Right renal pelvis (tissue), 4 donors: Measurements from ENCODE around the gene UMAD1. TPM values are rescaled to one million over a fixed set of nuclear protein-coding genes. Genes with fewer than 3 reads are reported as not detected.

ENCODE experiments used
- DNase-seq, 4 donors: peaks; one replicate each; pipeline ENCODE4 v3.0.0-alpha.2; 2013; ENCODE audit warnings: low read depth in 4 of 4, low spot score in 3 of 4, missing footprints in 1 of 4
- polyA plus RNA-seq, 4 donors: library from polyadenylated mRNA; unstranded; fragments of 120-200 nt; gene quantifications; one replicate each; pipeline ENCODE4 v1.2.1, GENCODE V29; 2013; ENCODE audit not compliant: insufficient read length in 4 of 4

The UMAD1 gene
- polyA plus RNA-seq, 4 donors = 20.3 to 24.9 (median 22.5) TPM

DNA sequence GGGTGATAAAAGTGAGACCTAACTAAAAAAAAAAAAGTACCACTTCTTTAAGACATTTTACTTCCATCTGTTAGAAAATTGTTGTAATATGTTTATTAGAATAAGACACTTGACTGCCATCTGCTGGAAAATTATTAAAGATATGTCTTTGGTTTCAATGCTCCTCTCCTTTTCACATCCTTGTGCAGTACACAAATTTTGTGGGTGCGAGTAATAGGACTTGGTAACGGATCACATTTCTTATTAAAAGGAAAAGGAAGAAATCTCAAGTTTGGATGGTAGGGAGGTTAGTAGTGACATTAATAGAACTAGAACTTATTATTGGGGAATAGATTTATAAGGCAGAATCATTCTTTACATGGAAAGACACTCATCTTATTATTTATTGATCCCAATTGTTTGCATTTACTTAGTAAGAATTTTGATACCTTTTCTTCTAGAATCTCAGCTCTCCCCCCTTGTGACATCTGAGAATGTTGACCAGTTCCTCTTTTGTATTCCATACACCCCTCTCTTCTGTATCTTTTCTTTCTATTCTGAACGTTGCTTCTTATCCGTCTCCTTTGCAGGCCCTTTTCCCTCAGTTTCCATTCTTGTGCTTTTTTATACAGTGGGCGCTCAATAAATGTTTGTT, 120.9 kb downstream of the UMAD1 start:
- no peak for DNase-seq

DNA sequence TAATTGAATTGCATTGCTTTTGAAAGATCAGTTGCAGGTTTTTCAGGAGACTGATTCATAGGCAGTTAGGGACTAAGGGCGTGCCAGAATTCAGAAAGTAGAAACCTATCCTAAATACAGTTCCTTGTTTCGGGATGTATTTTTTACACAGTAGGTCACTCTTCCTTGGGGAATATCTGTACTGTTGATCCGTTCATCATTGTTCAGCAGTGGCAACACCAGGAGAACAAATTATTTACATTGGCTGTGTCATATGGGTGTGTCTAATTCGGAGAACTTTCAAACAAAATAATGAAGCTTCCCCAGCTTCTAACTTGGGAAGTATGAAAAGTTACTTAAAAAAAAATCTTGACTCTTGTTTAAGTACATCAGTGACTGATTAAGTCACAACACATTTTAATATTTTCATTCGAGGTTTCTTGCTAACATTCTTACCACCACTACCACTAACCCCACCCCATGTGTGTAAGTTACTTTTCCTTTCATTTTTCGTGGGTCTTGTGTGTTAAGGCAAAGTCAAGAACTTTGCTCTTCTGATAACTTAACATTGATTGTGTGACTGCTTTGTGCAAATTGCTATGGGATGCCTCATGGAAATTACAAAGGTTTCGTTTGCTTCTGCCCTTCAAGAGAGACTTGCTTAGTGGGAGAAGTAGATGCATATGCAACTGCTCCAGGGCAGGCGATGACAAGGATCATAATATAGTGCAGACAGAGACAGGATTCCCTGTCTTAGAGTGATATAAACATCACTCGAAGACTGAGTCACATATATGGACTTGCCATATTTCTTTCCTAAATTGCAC, 121.6 kb downstream of the UMAD1 start:
- DNase-seq = no peak

DNA sequence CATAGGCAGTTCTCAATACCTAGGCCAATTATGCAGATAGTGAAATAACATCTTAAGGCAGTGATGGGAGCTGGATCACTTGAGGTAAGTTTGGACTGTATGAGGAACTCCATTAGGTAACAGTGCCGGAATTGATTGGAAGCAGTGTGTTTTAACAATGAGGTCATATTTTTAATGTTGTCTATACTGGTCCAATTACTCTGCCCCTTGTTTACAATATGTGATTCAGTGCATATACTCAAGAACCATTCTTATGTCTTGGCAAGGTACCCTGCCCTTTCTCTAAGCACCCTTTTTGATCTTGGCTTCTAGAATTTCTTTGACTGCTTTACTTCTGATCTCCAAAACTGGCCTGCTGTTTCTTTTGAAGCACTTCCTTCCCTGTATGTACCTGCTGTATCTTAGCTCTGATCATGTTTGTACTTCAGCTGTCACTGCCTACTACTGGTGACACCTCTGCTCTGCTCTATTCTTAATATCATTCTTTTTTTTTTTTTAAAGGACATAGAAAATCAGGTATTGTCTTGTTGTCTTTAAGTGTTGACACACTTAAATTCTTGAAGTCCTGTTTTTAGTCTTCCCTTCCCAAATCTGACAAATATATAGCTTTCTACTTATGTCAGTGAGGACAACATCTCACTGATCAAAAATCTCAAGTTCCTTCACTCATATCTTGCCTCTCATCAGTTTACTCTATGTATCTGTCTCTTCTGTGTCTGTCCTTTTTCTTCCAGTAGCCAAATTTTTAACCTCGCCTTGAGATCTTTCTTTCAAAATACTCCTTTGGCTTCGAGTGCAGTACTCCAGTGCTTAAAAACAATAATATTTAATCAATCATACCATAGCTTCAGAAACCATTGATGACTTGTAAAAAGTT, 124.2 kb downstream of the UMAD1 start:
- no peak for DNase-seq

DNA sequence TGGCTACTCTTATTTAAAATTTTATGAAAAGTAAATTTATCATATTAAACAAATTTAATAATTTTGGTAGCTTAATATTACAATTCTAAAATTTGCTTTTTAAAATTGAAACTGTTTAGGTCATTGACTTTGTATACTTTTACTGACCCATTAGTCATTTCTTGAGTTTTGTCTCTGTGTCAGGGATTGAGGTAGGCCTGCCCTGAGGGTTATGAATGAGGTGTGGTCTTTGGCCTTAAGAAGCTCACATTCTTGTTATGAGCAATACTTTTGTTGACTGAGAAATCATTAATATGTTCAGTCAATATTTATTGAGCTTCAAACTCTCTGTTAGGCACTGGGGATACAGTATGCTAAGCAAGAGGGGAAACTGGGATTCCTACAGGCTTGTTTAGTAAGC, 124.9 kb downstream of the UMAD1 start:
- DNase-seq = no peak

DNA sequence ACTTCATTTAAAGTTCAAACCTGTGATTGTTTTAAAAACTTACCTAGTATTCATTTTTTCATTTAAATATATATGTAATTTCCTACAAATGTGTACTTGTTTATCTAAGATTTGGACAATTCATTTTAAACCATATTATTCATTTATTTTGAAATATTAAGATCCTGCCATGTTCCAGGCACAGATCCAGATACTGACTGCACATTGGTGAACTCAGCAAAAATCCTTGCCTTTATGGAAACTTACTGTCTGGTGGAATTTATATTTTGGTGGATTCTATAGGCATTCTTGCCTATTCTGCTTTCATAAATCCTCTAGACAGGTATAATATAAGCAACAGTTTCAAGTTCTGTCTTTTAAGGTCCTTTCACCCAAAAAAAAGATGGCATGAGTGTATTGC, 126.1 kb downstream of the UMAD1 start:
- no peak for DNase-seq

DNA sequence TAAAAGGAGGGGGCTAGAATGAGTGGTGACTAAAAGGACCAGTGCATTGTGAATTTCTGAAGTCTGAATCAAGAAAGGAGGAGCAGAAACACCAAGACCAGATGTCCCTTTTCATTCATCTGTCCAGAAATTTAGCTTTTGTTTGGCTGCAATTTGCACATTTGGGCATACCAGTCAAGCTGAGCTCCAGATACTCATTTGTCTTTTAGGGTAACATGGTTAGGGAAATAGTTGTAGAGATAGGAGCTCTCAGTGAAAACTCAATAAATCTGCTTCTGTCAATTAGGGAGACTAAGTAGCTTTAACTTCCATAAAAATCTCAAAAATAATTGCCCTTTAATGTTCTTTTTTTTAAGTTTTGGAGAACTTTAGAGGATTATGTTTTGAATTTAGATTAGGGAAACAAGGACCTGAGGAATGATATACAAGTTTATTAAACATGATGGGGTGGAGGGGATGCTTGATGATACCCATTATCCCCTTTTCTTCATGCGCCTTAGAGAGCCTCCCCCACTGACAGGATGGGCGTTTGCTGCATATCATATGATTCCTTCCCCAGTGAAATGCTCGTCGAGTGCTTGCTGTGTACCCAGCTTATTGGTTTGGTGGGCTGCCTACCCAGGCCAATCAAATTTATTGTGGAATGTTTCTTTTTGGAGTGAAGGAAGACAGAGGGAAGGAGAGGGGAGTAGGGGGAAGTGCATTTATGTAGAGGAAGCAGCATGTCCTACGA, 128.6 kb downstream of the UMAD1 start:
- DNase-seq = no peak

DNA sequence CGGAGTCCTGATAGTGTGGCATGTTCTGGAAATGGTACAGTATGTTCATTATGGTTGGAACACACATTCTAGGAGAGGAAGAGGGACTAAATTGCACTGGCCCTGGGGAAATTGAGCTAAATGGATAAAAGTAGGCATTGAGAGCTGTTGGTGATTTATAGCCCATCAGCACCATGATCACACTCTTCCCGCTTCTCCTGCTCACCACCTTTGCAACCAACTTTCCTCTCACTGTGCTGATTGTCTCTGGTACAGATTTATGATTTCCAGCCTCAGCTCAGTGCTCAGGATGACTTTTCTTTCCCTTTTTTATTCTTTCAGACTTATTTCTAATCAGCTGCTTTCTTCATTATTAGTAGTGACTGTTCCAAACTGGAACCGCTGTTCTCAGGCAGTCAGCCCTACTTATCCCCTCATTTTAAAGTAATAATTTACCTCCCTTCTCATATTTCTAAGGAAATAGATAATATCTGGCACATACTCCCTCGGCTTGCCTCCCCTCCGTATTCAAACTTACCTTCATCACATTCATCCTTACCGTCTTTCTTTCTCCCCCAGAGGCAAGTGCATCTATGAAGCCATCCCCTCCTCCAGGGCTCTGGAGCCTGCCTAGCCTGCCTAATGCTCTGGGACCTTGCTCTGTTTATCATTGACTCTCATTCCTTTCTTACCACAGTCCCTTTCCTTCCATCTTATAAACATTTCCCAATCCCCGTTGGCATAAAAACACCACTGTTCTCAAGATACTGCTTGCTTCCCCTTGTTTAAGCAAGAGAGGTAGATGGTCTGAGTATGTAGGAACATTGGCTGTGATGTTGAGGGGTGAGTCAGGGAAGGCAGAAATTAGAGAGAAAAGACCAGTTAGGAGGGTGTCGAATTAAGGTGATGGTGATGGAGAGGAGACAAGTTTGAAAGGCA, 129.4 kb downstream of the UMAD1 start:
- DNase-seq = no peak

DNA sequence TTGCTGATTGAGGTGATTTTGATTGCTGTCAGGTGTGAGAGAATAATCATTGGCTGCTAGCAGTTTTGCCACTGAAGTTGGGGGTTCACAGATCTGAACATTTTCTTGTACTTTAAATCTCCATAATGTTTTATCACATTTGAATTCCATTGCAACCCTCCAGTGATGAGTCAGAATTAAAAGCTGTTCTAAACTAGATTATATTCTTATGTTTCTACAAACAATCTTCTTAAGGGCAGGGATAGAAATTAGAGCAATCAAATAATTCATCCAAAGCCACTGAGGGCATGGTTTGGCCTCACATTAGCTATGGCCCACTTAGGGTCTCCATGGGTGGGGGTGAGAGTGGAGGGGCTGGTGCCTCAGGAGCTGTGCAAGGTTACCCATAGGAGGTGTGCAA, 130.9 kb downstream of the UMAD1 start:
- DNase-seq = no peak

DNA sequence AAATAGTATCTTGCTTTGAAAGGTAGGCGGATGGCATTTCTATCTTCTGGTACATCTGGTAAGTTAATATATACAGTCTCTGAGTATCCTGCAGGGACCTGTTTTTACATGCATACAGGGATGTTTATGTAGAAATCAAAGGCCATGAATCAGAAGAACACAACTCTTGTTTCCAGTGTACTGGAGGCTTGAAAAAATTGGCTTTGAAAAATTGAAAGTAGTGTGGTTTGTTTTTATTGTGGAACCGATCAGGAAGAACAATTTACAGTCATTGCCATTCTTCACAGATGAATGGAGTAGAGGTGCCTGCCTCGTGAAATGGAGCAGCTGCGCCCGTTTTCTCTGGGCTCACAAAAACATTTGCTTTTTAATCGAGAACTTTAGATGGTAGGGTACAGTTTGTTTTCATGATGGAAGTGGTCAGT, 131.9 kb downstream of the UMAD1 start:
- no peak for DNase-seq

DNA sequence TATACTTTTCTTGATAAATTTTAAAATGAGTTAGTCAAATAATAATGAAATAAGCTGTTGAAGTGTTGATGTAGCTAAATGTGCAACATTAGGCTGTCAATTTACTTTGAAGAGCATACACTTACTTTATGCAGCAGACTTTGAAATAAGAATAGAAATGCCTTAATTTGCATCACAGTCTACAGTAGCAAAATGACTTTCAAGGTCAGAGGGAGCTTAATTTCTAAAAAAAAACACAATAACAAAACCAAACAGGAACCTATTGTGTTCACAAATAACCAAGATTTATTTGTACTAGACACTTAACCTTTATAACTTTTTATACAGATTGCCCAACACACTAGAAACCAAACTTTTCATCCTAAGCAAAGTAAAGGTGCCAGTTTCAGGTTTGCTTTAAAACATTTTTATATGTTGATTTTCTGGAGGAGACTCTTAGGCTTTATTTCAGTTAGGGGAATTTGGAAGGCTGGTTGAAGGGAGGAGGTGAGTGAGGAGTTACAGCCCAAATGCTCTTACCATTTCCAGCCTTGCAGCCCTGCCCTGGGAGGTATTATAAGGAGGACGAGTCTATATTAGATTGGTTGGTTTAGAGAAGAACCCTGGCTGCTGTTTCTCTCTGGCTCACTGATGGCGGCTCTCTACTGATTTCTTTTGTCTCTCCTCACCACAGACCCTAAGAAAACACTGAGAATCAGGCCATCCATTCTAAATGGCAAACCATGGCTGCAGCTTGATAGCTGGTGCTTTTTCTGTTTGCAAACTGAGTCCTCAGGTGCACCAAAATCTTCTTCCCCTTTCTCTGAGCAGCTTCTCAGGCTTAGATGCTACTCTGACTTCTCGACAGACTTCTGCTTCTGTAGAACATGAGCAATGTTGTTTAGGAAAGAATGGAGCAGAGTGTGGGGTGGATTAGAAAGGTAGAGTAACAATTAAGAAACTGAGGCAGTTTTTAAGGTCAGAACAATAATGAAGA, 133.1 kb downstream of the UMAD1 start:
- DNase-seq = no peak

DNA sequence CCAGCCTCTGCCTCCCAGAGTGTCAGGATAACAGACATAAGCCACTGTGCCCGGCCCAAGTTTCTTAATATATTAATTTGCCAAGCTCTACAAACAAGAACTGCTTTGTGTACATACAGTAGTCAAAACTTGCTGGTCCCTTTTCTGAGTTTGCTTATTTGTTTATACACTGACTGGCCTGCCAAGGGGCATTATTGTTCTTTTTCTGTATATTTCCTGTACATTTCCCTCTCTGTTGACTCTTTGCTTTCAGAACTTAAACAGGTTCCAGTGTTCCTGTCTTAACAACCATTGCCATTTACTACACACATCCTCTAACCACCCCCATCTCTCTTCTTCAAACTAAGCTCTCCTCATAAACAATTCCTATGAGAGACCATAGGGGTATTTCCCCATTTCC, 139.3 kb downstream of the UMAD1 start:
- no peak for DNase-seq

DNA sequence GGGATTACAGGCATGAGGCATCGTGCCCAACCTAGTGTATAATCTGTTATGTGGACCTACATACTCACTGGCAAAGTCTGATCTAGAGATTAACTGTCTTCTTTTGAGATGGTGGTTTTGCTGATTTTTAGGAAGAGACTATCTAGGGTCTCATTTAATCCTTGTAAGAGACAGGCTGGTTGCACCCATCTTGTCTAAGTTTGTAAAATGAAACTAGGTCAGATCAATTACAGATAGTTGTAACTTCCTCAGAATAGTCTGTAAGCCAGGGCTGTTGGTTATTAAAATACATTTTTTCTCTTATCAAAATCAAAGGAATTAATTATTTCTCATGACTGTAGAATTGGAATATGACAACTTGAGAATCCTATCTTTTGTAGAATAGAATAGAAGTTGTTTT, 142.4 kb downstream of the UMAD1 start:
- DNase-seq = no peak

DNA sequence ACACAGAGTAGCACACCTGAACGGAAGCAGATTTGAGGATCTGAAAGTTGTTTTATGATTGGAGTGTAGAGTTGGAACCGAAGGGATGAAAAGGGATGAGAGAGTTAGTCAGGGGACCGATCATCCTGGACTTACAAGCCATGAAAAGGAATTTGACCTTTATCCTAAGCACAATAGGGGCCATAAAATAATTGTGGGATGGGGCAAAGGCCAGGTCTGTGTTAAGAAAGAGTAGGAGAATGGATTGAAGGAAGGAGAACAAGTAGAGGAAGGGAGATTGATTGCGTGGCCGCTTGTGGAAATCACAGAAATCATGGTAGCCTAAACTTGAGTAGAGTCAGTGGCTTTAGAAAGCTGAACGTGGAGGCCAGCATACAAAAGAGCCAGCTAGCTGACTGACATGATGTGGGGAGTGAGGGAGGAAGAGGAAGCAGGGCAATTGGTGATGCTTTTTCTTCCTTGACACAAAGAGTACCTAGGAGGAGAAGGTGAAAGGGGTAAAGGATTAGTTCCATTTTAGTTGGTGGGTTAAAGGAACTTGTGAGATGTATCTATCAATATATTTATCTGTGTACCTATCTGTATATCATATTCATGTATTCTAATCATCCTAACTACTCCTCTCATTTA, 144.9 kb downstream of the UMAD1 start:
- DNase-seq = no peak

DNA sequence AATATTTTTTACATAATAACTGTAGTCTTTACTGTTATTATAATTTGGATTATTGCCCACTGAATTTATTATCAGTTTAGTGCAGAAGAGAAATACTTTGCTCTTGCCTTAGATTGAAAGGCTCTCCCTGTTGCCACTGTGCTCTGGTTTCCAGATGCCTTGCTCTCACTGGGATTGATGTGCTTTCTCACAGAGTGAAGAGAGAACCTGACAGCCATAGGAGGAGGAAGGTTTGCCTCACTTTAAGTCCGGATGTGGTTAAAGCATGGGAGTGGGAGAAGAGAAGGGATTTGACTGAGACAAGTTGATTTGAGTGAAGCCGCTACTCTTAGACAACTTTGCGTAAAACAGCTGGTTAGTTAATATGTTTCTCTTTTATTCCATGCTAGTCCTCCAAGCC, 146.0 kb downstream of the UMAD1 start:
- no peak for DNase-seq

DNA sequence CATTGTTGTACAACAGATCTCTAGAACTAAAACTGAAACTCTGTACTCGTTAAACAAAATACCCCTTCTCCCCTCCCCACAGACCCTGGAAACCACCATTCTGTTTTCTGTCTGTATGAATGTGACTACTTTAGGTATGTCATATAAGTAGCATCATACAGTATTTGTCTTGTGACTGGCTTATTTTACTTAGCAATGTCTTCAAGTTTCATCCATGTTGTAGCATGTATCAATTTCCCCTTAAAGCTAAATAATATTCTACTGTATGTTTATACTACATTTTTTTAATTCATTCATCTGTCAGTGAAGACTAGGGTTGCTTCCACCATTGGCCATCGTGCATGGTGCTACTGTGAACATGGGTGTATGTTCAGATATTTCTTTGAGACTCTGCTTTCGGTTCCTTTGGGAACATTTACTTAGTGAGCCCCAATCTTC, 149.0 kb downstream of the UMAD1 start:
- DNase-seq = no peak

DNA sequence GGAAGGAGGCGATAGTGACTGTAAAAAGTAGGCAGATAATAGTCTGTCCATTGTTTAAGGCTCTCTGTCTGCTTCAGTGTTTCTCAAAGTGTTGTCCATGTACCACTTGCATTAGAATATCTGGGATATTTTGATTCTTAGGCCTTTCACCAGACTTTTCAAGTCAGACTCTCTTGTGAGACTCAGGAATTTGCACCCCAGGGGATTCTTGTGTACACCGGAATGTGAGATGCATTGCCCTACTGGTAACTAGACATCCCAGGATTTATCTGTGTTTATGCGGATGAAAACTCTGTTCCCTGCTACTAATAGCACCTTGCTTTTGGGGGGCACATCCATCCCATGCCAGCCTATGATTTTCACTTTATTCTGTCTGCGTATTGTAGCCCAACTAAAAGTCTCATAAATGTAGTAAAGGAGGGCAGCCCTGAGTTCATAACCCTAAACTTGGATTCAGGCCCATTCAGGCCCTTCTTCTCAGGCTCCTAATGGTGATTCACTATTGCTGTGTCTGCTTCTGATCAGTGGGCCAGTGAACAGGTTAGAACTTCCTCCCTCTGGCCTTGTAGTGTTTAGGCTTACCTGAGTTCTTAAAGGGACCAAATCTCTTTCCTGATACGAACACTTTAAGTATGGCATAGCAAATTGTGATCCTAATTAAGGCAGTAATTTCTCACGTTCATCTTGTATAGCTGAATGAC, 149.6 kb downstream of the UMAD1 start:
- DNase-seq = no peak

DNA sequence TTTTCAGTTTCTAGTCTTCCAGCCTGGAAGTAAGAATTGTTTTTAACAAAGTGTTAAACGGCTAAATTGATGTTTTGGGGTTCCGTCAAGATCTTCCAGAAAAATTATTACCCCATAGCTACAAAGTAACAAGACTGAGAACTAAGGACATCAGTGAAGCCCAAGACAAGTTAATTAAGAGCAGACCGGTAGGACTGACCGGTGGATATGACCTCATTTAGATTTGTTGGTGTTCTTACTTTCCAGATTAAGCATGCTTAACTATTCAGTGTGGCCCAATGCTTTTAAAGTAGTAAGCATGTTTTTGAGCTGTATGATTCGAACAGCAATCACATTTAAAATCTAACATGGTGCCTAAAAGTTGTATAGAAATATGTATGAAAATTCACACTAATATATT, 151.0 kb downstream of the UMAD1 start:
- no peak for DNase-seq
